NCI-H1417 treated with DMSO at 0.1 percent for 48 hours (cell line): ENCODE measurements around the gene KIF7.

Experiments used
- DNase-seq: peaks from one replicate; lab custom pipeline; 2025; lab: John Stamatoyannopoulos, UW

KIF7 gene

GRCh38 chr15:89648106-89649012, 6.9 kb downstream of the KIF7 start:
- no peak for DNase-seq

GRCh38 chr15:89647191-89647851, 7.9 kb downstream of the KIF7 start:
- no peak for DNase-seq

DNA sequence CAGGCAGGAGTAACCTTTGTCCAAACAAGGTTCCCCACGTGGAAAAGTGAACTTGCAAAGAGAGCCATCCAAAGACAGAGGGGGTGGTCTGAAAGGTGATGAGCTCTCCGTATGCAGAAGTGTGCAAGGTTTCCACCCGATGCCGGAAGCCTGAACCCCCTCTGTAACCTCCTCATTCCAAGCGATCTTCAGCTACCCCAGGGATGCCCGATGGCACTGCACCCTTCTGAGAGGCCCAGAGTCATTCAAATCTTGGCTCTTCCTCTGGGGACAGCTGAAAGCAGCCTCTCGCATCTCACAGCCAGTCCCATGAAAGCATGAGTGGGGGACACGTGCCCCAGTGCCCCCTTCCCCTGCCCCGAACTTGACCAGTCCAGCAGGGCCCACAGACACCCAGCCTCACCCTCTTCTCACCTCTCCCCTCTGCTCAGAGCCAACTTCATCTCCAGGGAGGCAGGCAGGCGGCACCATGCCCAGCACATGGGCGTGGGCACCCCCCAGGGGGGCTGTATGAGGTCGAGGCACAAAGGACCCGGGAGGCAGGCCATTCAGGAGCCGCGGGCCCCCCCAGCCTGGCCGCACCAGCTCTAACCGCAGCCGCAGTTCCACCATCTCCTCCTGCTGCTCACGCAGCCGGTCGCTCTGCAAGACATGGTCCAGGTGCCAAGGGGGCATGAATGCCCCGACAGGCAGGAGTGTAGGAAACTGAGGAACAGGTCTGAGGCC, 8.7 kb downstream of the KIF7 start:
- no peak for DNase-seq

DNA sequence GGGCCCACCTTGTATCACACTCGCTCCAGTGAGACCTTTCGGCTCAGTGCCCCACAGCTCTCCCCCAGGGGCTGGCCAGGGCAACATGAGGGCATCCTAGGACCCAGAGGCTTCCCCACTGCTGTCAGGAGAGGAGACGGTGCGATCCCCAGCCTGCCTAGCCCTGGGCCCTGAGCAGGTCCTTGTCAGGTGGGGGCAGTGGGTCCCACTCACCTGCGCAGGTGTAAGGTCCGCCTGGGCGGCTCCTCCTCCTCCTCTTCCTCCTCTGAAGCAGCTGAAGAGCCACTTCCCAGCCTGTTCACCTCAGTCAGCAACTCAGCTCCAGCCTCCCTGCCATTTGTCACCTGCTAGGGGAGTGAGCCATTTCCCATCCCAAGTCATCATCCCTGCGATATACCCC, 9.6 kb downstream of the KIF7 start:
- no peak for DNase-seq

- DNase-seq: no peak
These were observed 13.2 kb downstream of the KIF7 start for GRCh38 chr15:89642106-89642505.

GRCh38 chr15:89641053-89641452, 14.2 kb downstream of the KIF7 start:
- no peak for DNase-seq

DNA sequence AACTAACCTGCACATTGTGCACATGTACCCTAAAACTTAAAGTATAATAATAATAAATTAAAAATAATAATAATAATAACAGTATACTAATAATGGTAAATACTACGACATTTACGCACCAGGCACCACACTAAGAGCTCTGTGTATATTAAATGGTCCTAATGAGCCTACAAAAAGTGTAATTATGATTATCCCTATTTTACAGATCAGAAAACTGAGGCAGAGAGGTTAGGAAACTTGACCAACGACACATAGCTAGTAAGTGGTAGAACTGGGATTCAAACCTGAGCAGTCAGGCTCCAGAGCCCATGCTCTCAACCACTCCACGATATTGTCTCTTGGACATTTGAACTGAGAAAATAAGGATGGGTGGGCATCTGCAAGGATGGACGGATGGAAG, 15.0 kb downstream of the KIF7 start:
- no peak for DNase-seq

DNA sequence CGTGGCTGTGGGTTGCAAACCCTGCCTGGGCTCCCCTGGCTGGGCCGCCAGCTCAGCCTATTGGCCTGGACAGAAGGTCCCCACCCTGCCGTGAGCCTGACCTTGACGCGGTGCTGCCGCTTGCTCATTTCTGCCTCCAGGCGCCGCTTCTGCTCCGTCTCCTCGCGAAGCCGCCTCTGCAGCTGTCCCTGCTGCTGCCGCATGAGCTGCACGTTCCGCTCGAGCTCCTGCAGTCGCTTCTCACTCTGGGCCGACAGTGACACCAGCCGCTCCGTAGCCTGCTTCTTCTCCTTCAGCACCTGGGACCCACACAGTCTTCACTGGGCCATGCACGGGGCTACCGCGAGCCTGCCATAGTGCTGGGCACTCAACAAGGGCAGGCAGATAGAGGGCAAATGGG, 21.7 kb downstream of the KIF7 start:
- DNase-seq: no peak

- DNase-seq: no peak
These were observed 22.5 kb downstream of the KIF7 start for GRCh38 chr15:89632563-89633430.

GRCh38 chr15:89631902-89632264, 23.4 kb downstream of the KIF7 start:
- DNase-seq: no peak

DNA sequence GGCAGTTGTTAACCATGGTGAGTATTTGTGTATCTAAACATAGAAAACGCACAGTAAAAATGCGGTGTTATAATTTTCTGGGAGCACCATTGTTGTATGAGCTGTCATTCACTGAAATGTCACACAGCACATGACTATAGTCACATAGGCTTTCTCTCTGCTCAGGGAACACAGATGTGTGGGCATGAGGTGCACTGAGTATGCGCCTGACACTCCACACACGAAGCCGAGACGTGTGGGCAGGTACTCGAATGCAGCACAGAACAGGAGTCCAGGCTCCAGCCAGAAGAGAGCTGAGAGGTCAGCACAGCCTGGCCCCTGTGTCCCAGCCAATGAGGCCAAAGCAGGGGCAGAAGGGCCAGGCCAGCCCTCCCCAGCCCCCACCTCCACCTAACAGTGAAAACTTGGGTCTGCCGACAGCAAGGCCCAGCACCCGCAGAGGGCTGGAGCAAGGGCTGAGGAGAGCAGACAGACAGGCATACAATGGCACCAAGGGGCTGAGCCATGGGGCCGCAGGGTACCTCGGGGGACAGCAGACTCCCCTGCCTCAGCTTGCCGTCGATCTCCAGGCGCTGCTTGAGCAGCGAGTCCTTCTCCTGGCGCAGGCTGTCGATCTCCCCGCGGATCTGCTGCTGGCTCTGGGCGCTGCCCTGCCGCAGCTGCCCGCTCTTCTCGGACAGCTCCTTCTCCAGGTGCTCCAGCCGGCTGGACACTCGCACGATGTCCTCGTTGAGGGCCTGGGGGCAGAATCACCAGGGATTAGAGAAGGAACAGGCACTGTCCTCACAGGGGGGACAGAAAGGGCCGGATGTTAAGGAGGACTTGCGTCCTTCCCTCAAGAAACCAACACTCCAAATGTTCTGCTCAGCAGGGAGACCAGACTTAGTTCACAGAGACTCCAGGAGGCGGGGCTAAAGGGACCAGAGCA, 24.0 kb downstream of the KIF7 start:
- DNase-seq: no peak

GRCh38 chr15:89630260-89630659, 25.0 kb downstream of the KIF7 start:
- no peak for DNase-seq

DNA sequence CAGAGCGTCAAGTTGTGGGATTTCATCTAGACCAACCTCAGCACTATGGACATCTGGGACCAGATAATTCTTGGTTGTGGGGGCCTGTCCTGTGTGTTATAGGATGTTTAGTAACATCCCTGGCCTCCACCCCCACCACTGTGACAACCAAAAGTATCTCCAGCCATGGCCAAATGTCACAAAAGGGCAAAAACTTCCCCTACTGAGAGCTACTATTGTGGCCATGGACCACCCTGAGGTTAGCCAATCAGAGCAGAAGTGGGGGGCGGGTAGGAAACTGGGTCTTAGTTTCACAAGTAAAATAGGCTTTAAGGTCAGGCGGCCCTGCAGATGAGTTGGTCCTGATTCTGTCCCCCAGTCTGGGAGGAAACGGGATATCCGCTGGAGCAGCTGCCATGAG, 25.4 kb downstream of the KIF7 start:
- no peak for DNase-seq

DNA sequence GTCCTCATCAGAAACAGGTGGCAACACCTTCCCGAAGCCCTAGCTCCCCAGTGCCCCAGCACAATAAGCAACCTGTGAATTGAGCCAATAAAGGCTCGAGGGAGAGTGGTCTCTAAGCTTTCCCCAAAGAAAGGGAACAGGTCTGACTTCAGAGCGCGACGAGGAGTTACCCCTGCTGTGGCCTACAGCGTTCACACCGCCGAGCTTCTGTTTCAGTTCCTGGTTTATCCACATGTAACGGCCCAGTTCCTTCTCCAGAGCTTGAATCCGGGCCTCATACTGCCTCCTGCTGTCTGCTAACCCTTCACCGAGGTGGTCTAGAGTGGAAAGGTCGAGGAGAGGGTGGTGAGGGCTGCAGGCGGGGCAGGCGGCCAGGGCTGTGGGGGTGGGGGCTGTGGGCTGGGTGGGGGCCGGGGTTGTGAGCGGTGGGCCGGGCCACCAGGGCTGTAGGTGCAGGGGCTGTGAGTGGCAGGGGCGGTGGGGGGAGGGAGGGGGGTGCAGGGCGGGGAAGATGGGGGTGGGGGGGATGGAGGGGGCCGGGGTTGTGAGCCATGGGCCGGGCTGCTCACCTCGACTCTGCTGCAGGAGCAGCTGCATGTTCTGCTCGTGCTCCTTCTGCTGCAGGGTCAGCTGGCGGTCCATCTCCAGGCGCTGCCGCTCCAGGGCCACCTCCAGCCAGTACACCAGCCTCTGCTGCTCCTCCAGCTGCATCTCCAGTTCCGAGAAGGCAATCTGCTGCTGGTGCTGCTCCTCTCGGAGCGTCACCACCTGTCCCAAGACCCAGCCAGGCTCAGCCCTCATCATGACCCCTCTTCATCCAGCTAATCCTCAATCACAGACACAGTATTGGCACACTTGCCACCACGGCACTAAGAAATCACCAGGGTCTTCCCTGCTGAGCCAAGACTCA, 26.2 kb downstream of the KIF7 start:
- no peak for DNase-seq

- DNase-seq: no peak
These were observed 27.0 kb downstream of the KIF7 start for GRCh38 chr15:89628301-89628700.

- no peak for DNase-seq
These were observed 27.9 kb downstream of the KIF7 start for GRCh38 chr15:89627256-89627970.

- DNase-seq: no peak
These were observed 29.6 kb downstream of the KIF7 start for GRCh38 chr15:89625716-89626115.

DNA sequence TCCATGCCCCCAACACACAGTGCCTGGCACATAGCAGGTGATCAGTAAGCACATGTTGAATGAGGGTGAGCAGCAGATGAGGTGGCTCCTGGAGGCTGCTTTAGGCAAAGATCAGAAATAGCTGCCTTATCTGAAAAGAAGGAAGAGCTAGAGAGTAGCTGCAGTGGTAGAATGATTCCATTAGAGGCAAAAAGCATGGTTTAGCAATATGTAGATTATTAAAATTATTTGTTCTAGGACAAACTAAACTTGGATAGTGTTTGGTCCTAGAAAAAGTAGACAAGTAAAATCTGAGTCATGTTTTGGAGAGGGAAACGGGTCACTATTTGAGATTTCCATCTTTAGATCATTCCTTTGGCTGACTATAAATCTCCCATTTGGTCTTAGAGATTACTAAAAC, 32.1 kb downstream of the KIF7 start:
- DNase-seq: no peak

DNA sequence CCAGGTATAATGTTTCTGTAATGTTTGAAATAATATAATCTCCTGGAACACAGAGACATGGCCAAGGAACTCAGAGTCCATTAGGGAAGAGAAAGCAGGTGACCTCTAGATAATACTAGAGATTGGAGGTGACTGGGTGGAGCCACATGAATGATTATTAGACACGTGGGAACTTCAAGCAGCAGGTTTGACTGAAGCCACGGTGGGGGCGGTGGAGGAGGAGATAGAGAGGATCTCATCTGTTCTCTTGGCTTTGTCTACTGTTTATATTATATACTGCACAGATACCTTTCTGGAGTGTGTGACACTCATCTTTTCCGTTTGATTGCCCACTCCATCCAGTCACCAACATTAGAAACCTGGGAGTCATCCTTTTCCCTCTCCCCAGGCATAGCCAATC, 33.7 kb downstream of the KIF7 start:
- no peak for DNase-seq
